ENCODE data around the gene NPPA. TPM values are rescaled to one million over a fixed set of nuclear protein-coding genes. Genes with fewer than 3 reads are reported as not detected.

NPPA gene
- total and polyA plus RNA-seq, 5 donors from 2014 or later: not detected

GRCh38 chr1:11869650-11870207 lies 22.1 kb upstream of the NPPA start:
- no peak overlapping the region for H3K27ac Mint-ChIP-seq
- H3K4me3 Mint-ChIP-seq: no peak overlapping the region

GRCh38 chr1:11869104-11869503 lies 21.5 kb upstream of the NPPA start:
- H3K4me1 Mint-ChIP-seq: no peaks in the 10 kb centered on the region
- no peak overlapping the region for H3K4me3 Mint-ChIP-seq
- Histone ChIP-seq H3K9me3 (ENCODE audit: control insufficient read depth in 2 of 2, low read length in 2 of 2) (no peaks in the 10 kb centered on the region), H3K27ac (ENCODE audit: insufficient read depth, low read length, poor library complexity, severe bottlenecking) (no peak overlapping the region), H3K4me1 (ENCODE audit: control insufficient read depth, insufficient read depth, low read length, poor library complexity, severe bottlenecking) (no peaks in the 10 kb centered on the region), H3K36me3 (ENCODE audit: control insufficient read depth, insufficient read depth, low read length) (no peaks in the 10 kb centered on the region), H3K27me3 (ENCODE audit: control insufficient read depth, insufficient read depth, low read length) (no peaks in the 10 kb centered on the region), H3K4me3 (ENCODE audit: low read depth, low read length) (no peak overlapping the region)
- H3K27me3 Mint-ChIP-seq: peaks cover 12% of the 10 kb centered on the region
- no peak for ATAC-seq (ENCODE audit: low read depth in 2 of 2)
- no peaks in the 10 kb centered on the region for H3K9me3 Mint-ChIP-seq
- no peak overlapping the region for H3K27ac Mint-ChIP-seq
- no peaks in the 10 kb centered on the region for H3K36me3 Mint-ChIP-seq
- DNase-seq: no peak

More at GRCh38 chr1:11869650-11870207, 22.1 kb upstream of the NPPA start:
- Mint-ChIP-seq H3K9me3 (no peaks in the 10 kb centered on the region), H3K27me3 (peaks cover 12% of the 10 kb centered on the region), H3K36me3 (no peaks in the 10 kb centered on the region), H3K4me1 (no peaks in the 10 kb centered on the region)
- ATAC-seq (ENCODE audit: low read depth in 2 of 2) (no peak), DNase-seq (no peak)
- Histone ChIP-seq H3K9me3 (ENCODE audit: control insufficient read depth in 2 of 2, low read length in 2 of 2) (no peaks in the 10 kb centered on the region), H3K4me3 (ENCODE audit: low read depth, low read length) (no peak overlapping the region), H3K4me1 (ENCODE audit: control insufficient read depth, insufficient read depth, low read length, poor library complexity, severe bottlenecking) (no peaks in the 10 kb centered on the region), H3K36me3 (ENCODE audit: control insufficient read depth, insufficient read depth, low read length) (no peaks in the 10 kb centered on the region), H3K27ac (ENCODE audit: insufficient read depth, low read length, poor library complexity, severe bottlenecking) (no peak overlapping the region), H3K27me3 (ENCODE audit: control insufficient read depth, insufficient read depth, low read length) (no peaks in the 10 kb centered on the region)

- no peaks in the 10 kb centered on the region for H3K36me3 ChIP-seq (ENCODE audit: control insufficient read depth, insufficient read depth, low read length)
- no peak for ATAC-seq (ENCODE audit: low read depth in 2 of 2)
- no peaks in the 10 kb centered on the region for H3K36me3 Mint-ChIP-seq
- no peaks in the 10 kb centered on the region for H3K4me1 ChIP-seq (ENCODE audit: control insufficient read depth, insufficient read depth, low read length, poor library complexity, severe bottlenecking)
- H3K4me3 Mint-ChIP-seq: no peak overlapping the region
- no peaks in the 10 kb centered on the region for H3K9me3 ChIP-seq (ENCODE audit: control insufficient read depth in 2 of 2, low read length in 2 of 2)
- no peaks in the 10 kb centered on the region for H3K27me3 ChIP-seq (ENCODE audit: control insufficient read depth, insufficient read depth, low read length)
- H3K9me3 Mint-ChIP-seq: no peaks in the 10 kb centered on the region
- no peak overlapping the region for H3K27ac ChIP-seq (ENCODE audit: insufficient read depth, low read length, poor library complexity, severe bottlenecking)
- no peak for DNase-seq
- no peak overlapping the region for H3K4me3 ChIP-seq (ENCODE audit: low read depth, low read length)
- H3K27ac Mint-ChIP-seq: no peak overlapping the region
- H3K4me1 Mint-ChIP-seq: no peaks in the 10 kb centered on the region
- peaks cover 12% of the 10 kb centered on the region for H3K27me3 Mint-ChIP-seq
Measured at GRCh38 chr1:11868331-11868980, 20.9 kb upstream of the NPPA start.

- no peak for DNase-seq
- Mint-ChIP-seq H3K27ac (no peak overlapping the region), H3K36me3 (no peaks in the 10 kb centered on the region), H3K4me3 (no peak overlapping the region), H3K27me3 (peaks cover 33% of the 10 kb centered on the region), H3K9me3 (no peaks in the 10 kb centered on the region), H3K4me1 (no peaks in the 10 kb centered on the region)
- H3K4me3 ChIP-seq (ENCODE audit: low read depth, low read length): no peak overlapping the region
- no peaks in the 10 kb centered on the region for H3K4me1 ChIP-seq (ENCODE audit: control insufficient read depth, insufficient read depth, low read length, poor library complexity, severe bottlenecking)
- H3K27me3 ChIP-seq (ENCODE audit: control insufficient read depth, insufficient read depth, low read length): peaks cover 10% of the 10 kb centered on the region
- H3K27ac ChIP-seq (ENCODE audit: insufficient read depth, low read length, poor library complexity, severe bottlenecking): no peak overlapping the region
- H3K9me3 ChIP-seq (ENCODE audit: control insufficient read depth in 2 of 2, low read length in 2 of 2): no peaks in the 10 kb centered on the region
- no peaks in the 10 kb centered on the region for H3K36me3 ChIP-seq (ENCODE audit: control insufficient read depth, insufficient read depth, low read length)
- no peak for ATAC-seq (ENCODE audit: low read depth in 2 of 2)
Measured at GRCh38 chr1:11862890-11863289, 15.3 kb upstream of the NPPA start.

- Histone ChIP-seq H3K27me3 (ENCODE audit: control insufficient read depth, insufficient read depth, low read length) (peaks cover 14% of the 10 kb centered on the region), H3K9me3 (ENCODE audit: control insufficient read depth in 2 of 2, low read length in 2 of 2) (no peaks in the 10 kb centered on the region), H3K27ac (ENCODE audit: insufficient read depth, low read length, poor library complexity, severe bottlenecking) (no peak overlapping the region), H3K36me3 (ENCODE audit: control insufficient read depth, insufficient read depth, low read length) (no peaks in the 10 kb centered on the region), H3K4me3 (ENCODE audit: low read depth, low read length) (no peak overlapping the region), H3K4me1 (ENCODE audit: control insufficient read depth, insufficient read depth, low read length, poor library complexity, severe bottlenecking) (no peaks in the 10 kb centered on the region)
- Mint-ChIP-seq H3K27ac (no peak overlapping the region), H3K4me1 (no peaks in the 10 kb centered on the region), H3K9me3 (no peaks in the 10 kb centered on the region), H3K36me3 (no peaks in the 10 kb centered on the region), H3K4me3 (no peak overlapping the region), H3K27me3 (peaks cover 36% of the 10 kb centered on the region)
- ATAC-seq (ENCODE audit: low read depth in 2 of 2): no peak
- DNase-seq: no peak
Measured at GRCh38 chr1:11860587-11860986, 13.0 kb upstream of the NPPA start.

- Mint-ChIP-seq H3K27ac (no peak overlapping the region), H3K4me1 (no peaks in the 10 kb centered on the region), H3K36me3 (no peaks in the 10 kb centered on the region), H3K9me3 (no peaks in the 10 kb centered on the region), H3K27me3 (peaks cover 36% of the 10 kb centered on the region), H3K4me3 (no peak overlapping the region)
- H3K4me3 ChIP-seq (ENCODE audit: low read depth, low read length): no peak overlapping the region
- DNase-seq (no peak), ATAC-seq (ENCODE audit: low read depth in 2 of 2) (no peak)
- H3K9me3 ChIP-seq (ENCODE audit: control insufficient read depth in 2 of 2, low read length in 2 of 2): no peaks in the 10 kb centered on the region
- H3K27ac ChIP-seq (ENCODE audit: insufficient read depth, low read length, poor library complexity, severe bottlenecking): no peak overlapping the region
- H3K36me3 ChIP-seq (ENCODE audit: control insufficient read depth, insufficient read depth, low read length): no peaks in the 10 kb centered on the region
- peaks cover 14% of the 10 kb centered on the region for H3K27me3 ChIP-seq (ENCODE audit: control insufficient read depth, insufficient read depth, low read length)
- no peaks in the 10 kb centered on the region for H3K4me1 ChIP-seq (ENCODE audit: control insufficient read depth, insufficient read depth, low read length, poor library complexity, severe bottlenecking)
Measured at GRCh38 chr1:11860083-11860482, 12.5 kb upstream of the NPPA start.

GRCh38 chr1:11858968-11859871 lies 11.6 kb upstream of the NPPA start:
- no peaks in the 10 kb centered on the region for H3K9me3 Mint-ChIP-seq
- H3K9me3 ChIP-seq (ENCODE audit: control insufficient read depth in 2 of 2, low read length in 2 of 2): no peaks in the 10 kb centered on the region
- no peaks in the 10 kb centered on the region for H3K4me1 ChIP-seq (ENCODE audit: control insufficient read depth, insufficient read depth, low read length, poor library complexity, severe bottlenecking)
- DNase-seq (peak; percentile 36 to 68 (median 61)), ATAC-seq (ENCODE audit: low read depth in 2 of 2) (peak; percentile 50 to 67)
- no peaks in the 10 kb centered on the region for H3K36me3 ChIP-seq (ENCODE audit: control insufficient read depth, insufficient read depth, low read length)
- no peak overlapping the region for H3K4me3 Mint-ChIP-seq
- peaks cover 14% of the 10 kb centered on the region for H3K27me3 ChIP-seq (ENCODE audit: control insufficient read depth, insufficient read depth, low read length)
- H3K27ac ChIP-seq (ENCODE audit: insufficient read depth, low read length, poor library complexity, severe bottlenecking): no peak overlapping the region
- H3K36me3 Mint-ChIP-seq: no peaks in the 10 kb centered on the region
- H3K27ac Mint-ChIP-seq: no peak overlapping the region
- no peak overlapping the region for H3K4me3 ChIP-seq (ENCODE audit: low read depth, low read length)
- H3K4me1 Mint-ChIP-seq: no peaks in the 10 kb centered on the region
- peaks cover 41% of the 10 kb centered on the region for H3K27me3 Mint-ChIP-seq

All from CD4-positive, CD25-positive, alpha-beta regulatory T cell (primary cell).